ENCODE measurements around the gene C1orf74. TPM values are rescaled to one million over a fixed set of nuclear protein-coding genes. Genes with fewer than 3 reads are reported as not detected.

Gene C1orf74
- total RNA-seq, 3 donors from 2014 or later (not counting 1 experiment from before 2014, with no cell fraction given) = 0.75 to 0.88 (median 0.80) TPM

GRCh38 chr1:209815490-209815889 lies 31.1 kb upstream of the C1orf74 start:
- TF ChIP-seq CTCF (IDR thresholded peaks at IDR 0.05) = no peak
- peaks cover 5% of the 10 kb centered on the region for H3K27me3 ChIP-seq (ENCODE audit: control insufficient read depth, insufficient read depth, low read length)
- Mint-ChIP-seq H3K9me3 (no peaks in the 10 kb centered on the region), H3K36me3 (no peaks in the 10 kb centered on the region), H3K27me3 (ENCODE audit: low read depth in 2 of 2) (peaks cover 8 to 15% of the 10 kb centered on the region in 2 donors), H3K27ac (no peak overlapping the region), H3K4me1 (no peaks in the 10 kb centered on the region), H3K4me3 (no peak overlapping the region)
- no peak overlapping the region for H3K27ac ChIP-seq (ENCODE audit: low read length)
- intact Hi-C loops (cut with micrococcal nuclease) = no loop called here
- H3K9me3 ChIP-seq (ENCODE audit: control insufficient read depth, insufficient read depth, low read length) = no peaks in the 10 kb centered on the region
- H3K4me3 ChIP-seq (ENCODE audit: low read length) = no peak overlapping the region
- 80% methylated on average over 3 of the region's 3 CpGs for WGBS (ENCODE audit: insufficient coverage)
- H3K4me1 ChIP-seq (ENCODE audit: control insufficient read depth, insufficient read depth, low read length) = no peaks in the 10 kb centered on the region
- ATAC-seq (no peak), DNase-seq (peak in 1 of 2 donors; percentile 60)
- no peaks in the 10 kb centered on the region for H3K36me3 ChIP-seq (ENCODE audit: control insufficient read depth, insufficient read depth, low read length)

GRCh38 chr1:209813902-209814301 lies 29.5 kb upstream of the C1orf74 start:
- intact Hi-C loops (cut with micrococcal nuclease) = no loop called here
- no peaks in the 10 kb centered on the region for H3K9me3 ChIP-seq (ENCODE audit: control insufficient read depth, insufficient read depth, low read length)
- WGBS (ENCODE audit: insufficient coverage) = 90% methylated on average over 4 of the region's 4 CpGs
- no peaks in the 10 kb centered on the region for H3K9me3 Mint-ChIP-seq
- H3K27ac ChIP-seq (ENCODE audit: low read length) = no peak overlapping the region
- peaks cover 5% of the 10 kb centered on the region for H3K27me3 ChIP-seq (ENCODE audit: control insufficient read depth, insufficient read depth, low read length)
- H3K36me3 Mint-ChIP-seq = no peaks in the 10 kb centered on the region
- no peak overlapping the region for H3K4me3 Mint-ChIP-seq
- no peak overlapping the region for H3K4me3 ChIP-seq (ENCODE audit: low read length)
- H3K4me1 Mint-ChIP-seq = no peaks in the 10 kb centered on the region
- H3K4me1 ChIP-seq (ENCODE audit: control insufficient read depth, insufficient read depth, low read length) = no peaks in the 10 kb centered on the region
- no peak for ATAC-seq
- H3K36me3 ChIP-seq (ENCODE audit: control insufficient read depth, insufficient read depth, low read length) = no peaks in the 10 kb centered on the region
- H3K27ac Mint-ChIP-seq = no peak overlapping the region
- no peak for DNase-seq
- no peak for TF ChIP-seq CTCF (IDR thresholded peaks at IDR 0.05)
- H3K27me3 Mint-ChIP-seq (ENCODE audit: low read depth in 2 of 2) = peaks cover 2 to 4% of the 10 kb centered on the region in 2 donors

- Histone ChIP-seq H3K4me3 (ENCODE audit: low read length) (no peak overlapping the region), H3K27me3 (ENCODE audit: control insufficient read depth, insufficient read depth, low read length) (no peaks in the 10 kb centered on the region), H3K36me3 (ENCODE audit: control insufficient read depth, insufficient read depth, low read length) (no peaks in the 10 kb centered on the region), H3K27ac (ENCODE audit: low read length) (no peak overlapping the region), H3K9me3 (ENCODE audit: control insufficient read depth, insufficient read depth, low read length) (no peaks in the 10 kb centered on the region), H3K4me1 (ENCODE audit: control insufficient read depth, insufficient read depth, low read length) (peaks cover 6% of the 10 kb centered on the region)
- H3K4me3 Mint-ChIP-seq = no peak overlapping the region
- no peaks in the 10 kb centered on the region for H3K9me3 Mint-ChIP-seq
- H3K36me3 Mint-ChIP-seq = no peaks in the 10 kb centered on the region
- ATAC-seq (no peak), DNase-seq (no peak)
- intact Hi-C loops (cut with micrococcal nuclease) = no loop called here
- 94% methylated on average over 5 of the region's 5 CpGs for WGBS (ENCODE audit: insufficient coverage)
- H3K4me1 Mint-ChIP-seq = peaks cover 0 to 7% of the 10 kb centered on the region in 2 donors
- peaks cover 0 to 2% of the 10 kb centered on the region in 2 donors for H3K27me3 Mint-ChIP-seq (ENCODE audit: low read depth in 2 of 2)
- H3K27ac Mint-ChIP-seq = no peak overlapping the region
- TF ChIP-seq CTCF (IDR thresholded peaks at IDR 0.05) = no peak
Measured at GRCh38 chr1:209810783-209811182, 26.4 kb upstream of the C1orf74 start.

- peaks cover 4 to 18% of the 10 kb centered on the region in 2 donors for H3K4me1 Mint-ChIP-seq
- no peak overlapping the region for H3K27ac Mint-ChIP-seq
- no peaks in the 10 kb centered on the region for H3K9me3 Mint-ChIP-seq
- DNase-seq = no peak
- intact Hi-C loops (cut with micrococcal nuclease) = no loop called here
- Histone ChIP-seq H3K4me3 (ENCODE audit: low read length) (no peak overlapping the region), H3K27ac (ENCODE audit: low read length) (no peak overlapping the region), H3K9me3 (ENCODE audit: control insufficient read depth, insufficient read depth, low read length) (no peaks in the 10 kb centered on the region), H3K4me1 (ENCODE audit: control insufficient read depth, insufficient read depth, low read length) (peaks cover 13% of the 10 kb centered on the region), H3K36me3 (ENCODE audit: control insufficient read depth, insufficient read depth, low read length) (no peaks in the 10 kb centered on the region), H3K27me3 (ENCODE audit: control insufficient read depth, insufficient read depth, low read length) (no peaks in the 10 kb centered on the region)
- ATAC-seq = no peak
- H3K27me3 Mint-ChIP-seq (ENCODE audit: low read depth in 2 of 2) = peaks cover 0 to 2% of the 10 kb centered on the region in 2 donors
- TF ChIP-seq CTCF (IDR thresholded peaks at IDR 0.05) = no peak
- WGBS (ENCODE audit: insufficient coverage) = 100% methylated on average over 2 of the region's 4 CpGs
- H3K36me3 Mint-ChIP-seq = no peaks in the 10 kb centered on the region
- no peak overlapping the region for H3K4me3 Mint-ChIP-seq
Measured at GRCh38 chr1:209809611-209810010, 25.3 kb upstream of the C1orf74 start.
